ENCODE measurements around the gene CAMTA1. TPM values are rescaled to one million over a fixed set of nuclear protein-coding genes. Genes with fewer than 3 reads are reported as not detected.

Gene CAMTA1
- total and polyA plus RNA-seq, 8 donors, result 13.0 to 54.2 (median 23.6) TPM

DNA sequence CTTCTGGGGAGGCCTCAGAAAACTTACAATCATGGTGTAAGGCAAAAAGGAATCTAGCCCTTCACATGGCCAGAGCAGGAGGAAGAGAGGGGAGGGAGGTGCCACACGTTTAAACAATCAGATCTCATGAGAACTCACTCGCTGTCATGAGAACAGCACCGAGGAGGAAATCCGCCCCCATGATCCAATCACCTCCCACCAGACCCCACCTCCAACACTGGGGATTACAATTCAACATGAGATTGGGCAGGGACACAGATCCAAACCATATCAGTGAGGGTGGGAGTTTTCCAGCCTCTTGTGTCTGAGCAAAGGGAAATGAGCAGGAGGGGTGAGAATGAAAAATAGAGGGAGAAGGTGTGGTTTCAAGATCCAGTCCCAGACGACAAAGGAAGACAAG lies 503.7 kb downstream of the CAMTA1 start:
- no peaks in the 10 kb centered on the region for H3K9me3 ChIP-seq
- H3K27ac ChIP-seq, result no peak overlapping the region
- intact Hi-C loops (cut with DNase I), result no loop called here
- no peaks in the 10 kb centered on the region for H3K27me3 ChIP-seq
- H3K4me1 ChIP-seq, result no peaks in the 10 kb centered on the region
- ATAC-seq, result no peak
- no peaks in the 10 kb centered on the region for H3K36me3 ChIP-seq
- TF ChIP-seq, protein P1, sequence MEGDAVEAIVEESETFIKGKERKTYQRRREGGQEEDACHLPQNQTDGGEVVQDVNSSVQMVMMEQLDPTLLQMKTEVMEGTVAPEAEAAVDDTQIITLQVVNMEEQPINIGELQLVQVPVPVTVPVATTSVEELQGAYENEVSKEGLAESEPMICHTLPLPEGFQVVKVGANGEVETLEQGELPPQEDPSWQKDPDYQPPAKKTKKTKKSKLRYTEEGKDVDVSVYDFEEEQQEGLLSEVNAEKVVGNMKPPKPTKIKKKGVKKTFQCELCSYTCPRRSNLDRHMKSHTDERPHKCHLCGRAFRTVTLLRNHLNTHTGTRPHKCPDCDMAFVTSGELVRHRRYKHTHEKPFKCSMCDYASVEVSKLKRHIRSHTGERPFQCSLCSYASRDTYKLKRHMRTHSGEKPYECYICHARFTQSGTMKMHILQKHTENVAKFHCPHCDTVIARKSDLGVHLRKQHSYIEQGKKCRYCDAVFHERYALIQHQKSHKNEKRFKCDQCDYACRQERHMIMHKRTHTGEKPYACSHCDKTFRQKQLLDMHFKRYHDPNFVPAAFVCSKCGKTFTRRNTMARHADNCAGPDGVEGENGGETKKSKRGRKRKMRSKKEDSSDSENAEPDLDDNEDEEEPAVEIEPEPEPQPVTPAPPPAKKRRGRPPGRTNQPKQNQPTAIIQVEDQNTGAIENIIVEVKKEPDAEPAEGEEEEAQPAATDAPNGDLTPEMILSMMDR (IDR thresholded peaks at IDR 0.05), result no peak
- 42 to 51% methylated on average over 5 of the region's 5 CpGs for WGBS, 2 donors
- H3K4me3 ChIP-seq, result no peak overlapping the region
- FAIRE-seq, result no peak
- no peak for DNase-seq

DNA sequence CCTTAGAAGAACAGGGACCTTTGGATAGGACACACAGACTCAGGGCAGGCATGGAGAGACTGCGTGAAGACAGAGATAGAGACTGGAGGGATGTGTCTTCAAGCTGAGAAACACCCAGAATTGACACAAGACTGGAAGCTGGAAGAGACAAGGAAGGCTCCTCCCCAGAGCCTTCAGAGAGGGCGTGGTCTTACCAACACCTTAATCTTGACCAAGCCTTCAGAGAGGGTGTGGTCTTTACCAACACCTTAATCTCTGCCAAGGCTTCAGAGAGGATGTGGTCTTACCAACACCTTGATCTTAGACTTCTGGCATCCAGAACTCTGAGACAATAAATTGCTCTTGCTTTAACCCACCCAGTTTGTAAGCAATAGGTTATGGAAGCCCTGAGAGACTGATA lies 504.4 kb downstream of the CAMTA1 start:
- H3K27me3 ChIP-seq, result no peaks in the 10 kb centered on the region
- H3K4me3 ChIP-seq, result no peak overlapping the region
- H3K36me3 ChIP-seq, result no peaks in the 10 kb centered on the region
- TF ChIP-seq, protein P1 (IDR thresholded peaks at IDR 0.05), result no peak
- WGBS, 2 donors, result 83 to 84% methylated on average over 2 of the region's 2 CpGs
- DNase-seq (no peak), ATAC-seq (no peak), FAIRE-seq (no peak)
- H3K27ac ChIP-seq, result no peak overlapping the region
- H3K4me1 ChIP-seq, result no peaks in the 10 kb centered on the region
- no peaks in the 10 kb centered on the region for H3K9me3 ChIP-seq
- intact Hi-C loops (cut with DNase I), result no loop called here

- DNase-seq, result peak in 1 of 6 donors; percentile 24
- peak in 3 of 4 donors; percentile 42 to 65 (median 55) for ATAC-seq
- Histone ChIP-seq H3K4me3 (no peak overlapping the region), H3K4me1 (no peaks in the 10 kb centered on the region), H3K9me3 (no peaks in the 10 kb centered on the region), H3K27me3 (no peaks in the 10 kb centered on the region), H3K27ac (no peak overlapping the region), H3K36me3 (no peaks in the 10 kb centered on the region)
- TF ChIP-seq, protein P1 (IDR thresholded peaks at IDR 0.05), result no peak
- 68 to 70% methylated on average over 14 of the region's 14 CpGs for WGBS, 2 donors
- FAIRE-seq, result no peak
- intact Hi-C loops (cut with DNase I), result no loop called here
These were observed 506.0 kb downstream of the CAMTA1 start for GRCh38 chr1:7290971-7291970.

DNA sequence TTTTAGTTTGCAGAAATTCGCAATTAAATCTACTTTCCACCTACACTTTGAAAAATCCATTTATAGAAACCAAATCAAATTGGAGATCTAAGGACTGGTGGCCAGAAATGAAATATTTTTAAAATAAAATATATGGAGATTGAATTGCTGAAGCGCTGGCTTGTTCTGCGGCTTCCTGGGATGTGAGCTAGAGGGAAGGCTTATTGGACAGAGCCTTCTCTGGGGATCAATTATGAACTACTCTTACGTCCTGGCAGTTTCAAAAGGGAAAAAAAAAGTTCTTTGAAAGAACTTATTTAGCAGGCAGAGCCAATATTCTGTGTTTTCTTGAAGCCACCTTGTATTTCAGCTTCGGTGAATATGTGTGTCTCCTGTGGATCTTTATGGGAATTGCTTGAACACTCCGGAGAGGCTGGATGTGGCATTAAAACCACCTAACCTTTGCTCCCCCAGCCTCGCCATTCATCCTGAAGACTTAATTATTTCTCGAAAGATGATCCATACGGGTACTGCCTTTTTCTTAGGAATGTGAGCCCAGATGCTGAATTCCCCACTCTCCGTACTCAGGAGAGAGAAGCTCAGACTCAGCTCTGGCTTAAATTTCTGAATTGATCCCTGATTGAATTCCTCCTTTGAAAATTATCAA lies 506.9 kb downstream of the CAMTA1 start:
- 58 to 69% methylated on average over 10 of the region's 10 CpGs for WGBS, 2 donors
- ATAC-seq (no peak), DNase-seq (no peak), FAIRE-seq (no peak)
- TF ChIP-seq, protein P1 (IDR thresholded peaks at IDR 0.05), result no peak
- intact Hi-C loops (cut with DNase I), result no loop called here
- no peaks in the 10 kb centered on the region for H3K27me3 ChIP-seq
- no peaks in the 10 kb centered on the region for H3K9me3 ChIP-seq
- H3K4me3 ChIP-seq, result no peak overlapping the region
- no peaks in the 10 kb centered on the region for H3K4me1 ChIP-seq
- no peaks in the 10 kb centered on the region for H3K36me3 ChIP-seq
- H3K27ac ChIP-seq, result no peak overlapping the region
